Stimulated activated CD8-positive, alpha-beta memory T cell treated with anti-CD3 and anti-CD28 coated beads, Interleukin-2, amount 100 ng/mL, for 48 hours (primary cell): ENCODE measurements around the gene JUN.
"Not testable (repeated sequence)": the region's sequence is repeated elsewhere in the genome, so short reads cannot be mapped to it uniquely, and the experiment has no call there.

Experiments used
- DNase-seq, 2 donors: peaks; one replicate each; pipeline ENCODE4 v3.0.0-alpha.2; 2020; ENCODE audit warnings: low read depth in 2 of 2

Gene JUN

DNA sequence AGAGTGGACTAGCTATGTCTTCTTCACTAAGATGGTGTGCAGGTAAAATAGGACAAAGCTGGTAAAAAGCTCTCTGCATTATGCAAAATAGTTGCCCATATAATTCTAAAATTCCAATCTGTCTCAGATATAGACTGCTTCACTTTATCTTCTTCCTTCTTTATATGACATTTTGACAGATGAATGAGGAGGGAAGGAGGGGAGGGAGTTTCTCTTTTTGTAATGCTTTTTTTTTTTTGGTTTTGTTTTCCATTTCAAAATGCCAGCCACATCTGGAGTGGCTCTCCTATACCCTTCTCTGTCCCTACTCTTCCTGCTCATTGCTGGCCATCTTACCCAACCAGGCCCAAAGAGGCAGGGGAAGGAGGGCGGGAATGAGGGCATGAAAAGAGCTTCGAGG, 24.2 kb upstream of the JUN start:
- DNase-seq = no peak

DNA sequence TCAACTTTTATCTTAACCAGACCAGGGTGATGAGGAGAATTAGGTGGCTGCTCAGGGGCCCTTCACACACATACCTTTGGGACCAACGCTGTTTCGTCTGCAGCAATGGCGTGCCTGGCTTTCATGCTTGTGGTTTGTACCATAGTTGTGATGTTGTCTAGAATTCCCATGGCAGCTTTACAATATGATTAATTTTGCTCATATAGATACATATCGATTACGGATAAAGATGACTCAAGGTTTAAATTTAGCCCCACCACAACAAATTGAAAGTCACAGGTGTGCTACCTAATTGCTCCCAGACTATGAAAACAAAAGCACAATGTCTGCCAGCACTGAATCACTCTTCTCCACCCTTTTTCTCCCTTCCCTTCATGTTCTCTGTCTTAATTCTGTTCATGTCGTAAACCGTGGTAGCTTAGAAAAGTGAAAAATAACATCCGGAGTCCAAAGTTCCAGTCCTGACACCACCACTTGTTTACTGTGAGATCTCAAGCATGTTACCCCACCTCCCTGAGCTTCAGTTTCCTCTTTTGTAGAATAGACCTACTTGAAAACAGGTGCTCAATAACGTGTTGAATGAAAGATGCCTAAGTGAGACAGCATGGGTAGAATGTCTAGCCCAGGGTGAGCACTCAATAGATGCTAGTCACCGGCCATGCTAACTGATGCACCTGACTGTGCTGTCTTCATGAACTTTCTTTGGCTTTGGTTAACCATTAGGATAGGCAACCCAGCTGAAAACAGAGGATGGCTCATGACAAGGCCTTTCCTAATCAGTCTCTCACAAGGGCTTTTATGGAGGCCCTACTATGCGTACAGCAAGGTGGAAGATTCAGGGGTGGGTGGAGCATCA, 22.1 kb upstream of the JUN start:
- DNase-seq = no peak

DNA sequence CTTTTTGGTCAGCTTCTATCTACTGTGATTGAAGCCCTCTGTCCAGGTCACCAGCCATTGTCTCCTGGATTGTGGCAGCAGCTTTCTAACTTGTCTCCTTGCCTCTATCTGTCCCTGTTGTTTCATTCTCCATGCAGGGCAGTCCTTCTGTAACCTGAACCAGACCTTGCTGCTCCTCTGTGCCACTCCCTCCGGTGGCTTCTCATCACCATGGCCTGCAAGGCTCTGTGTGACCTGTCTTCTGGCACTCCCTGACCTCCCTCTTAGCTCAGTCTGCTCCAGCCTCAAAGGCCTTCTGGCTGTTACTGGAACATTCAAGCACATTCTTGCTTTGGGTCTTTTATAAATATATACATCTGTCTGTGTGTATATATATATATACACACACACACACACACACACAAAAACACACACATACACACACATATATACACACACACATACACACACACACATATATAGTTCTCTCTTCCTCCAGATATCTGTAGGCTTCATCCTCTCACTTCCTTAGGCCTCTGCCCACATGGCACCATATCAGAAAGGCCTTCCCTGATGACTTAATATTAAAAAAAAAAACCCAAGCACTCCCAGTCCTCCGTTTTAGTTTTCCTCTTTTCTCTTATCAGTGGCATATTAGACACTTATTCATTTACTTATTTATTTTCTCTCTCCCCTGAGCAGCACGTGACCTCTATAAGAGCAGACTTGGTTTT, 21.2 kb upstream of the JUN start:
- DNase-seq = no peak

DNA sequence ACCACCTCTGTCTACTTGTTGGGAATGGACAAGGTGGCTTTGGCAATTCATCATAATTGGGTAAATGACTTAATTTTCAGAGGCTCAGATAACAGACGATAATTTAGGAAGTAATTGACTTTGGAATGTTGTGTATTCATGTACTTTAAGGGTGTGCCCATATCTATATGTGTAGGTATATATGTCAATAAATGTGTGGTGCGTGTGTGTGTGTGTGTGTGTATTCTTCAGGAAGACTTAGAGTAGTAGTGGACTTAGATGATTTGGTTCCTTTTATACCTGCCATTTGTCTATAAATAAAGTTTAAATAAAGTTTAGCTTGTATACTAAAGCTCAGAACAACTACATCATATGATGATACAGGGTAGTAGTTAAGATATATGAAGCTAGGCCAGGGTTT, 20.0 kb upstream of the JUN start:
- no peak for DNase-seq

DNA sequence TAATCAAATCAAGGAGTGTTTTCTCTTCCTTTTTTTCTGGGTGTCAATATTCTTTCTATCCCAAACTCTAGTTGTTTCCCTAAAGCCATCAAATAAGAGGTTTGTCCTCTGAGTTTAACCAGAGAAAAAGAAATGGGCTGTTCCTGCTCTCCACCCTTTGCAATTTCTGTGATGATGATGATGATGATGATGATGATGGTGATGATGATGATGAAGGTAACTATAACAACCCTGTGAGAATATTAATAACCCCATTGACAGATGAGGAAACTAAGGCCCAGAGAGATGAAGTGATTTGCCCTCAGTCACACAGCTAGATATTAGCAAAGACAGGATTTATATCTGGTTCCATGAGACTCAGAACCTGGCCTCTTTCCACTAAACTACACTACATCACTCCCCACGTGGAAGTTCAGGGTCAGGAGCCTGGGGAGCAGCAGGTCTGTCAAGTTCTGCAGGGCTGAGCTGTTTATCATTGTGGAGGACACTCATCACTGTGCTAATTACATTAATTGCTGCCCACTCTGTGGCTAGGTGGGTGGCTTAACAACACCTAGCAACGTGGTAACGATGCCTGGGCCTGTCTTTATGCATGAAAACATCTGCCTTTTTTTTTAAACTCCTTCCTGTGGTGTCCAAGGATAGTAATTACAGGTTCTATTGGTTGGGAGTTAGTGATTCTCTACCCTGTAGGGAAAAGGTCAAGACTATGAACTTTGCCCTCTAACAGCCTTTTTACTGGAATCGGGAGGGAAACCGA, 19.0 kb upstream of the JUN start:
- DNase-seq = no peak

DNA sequence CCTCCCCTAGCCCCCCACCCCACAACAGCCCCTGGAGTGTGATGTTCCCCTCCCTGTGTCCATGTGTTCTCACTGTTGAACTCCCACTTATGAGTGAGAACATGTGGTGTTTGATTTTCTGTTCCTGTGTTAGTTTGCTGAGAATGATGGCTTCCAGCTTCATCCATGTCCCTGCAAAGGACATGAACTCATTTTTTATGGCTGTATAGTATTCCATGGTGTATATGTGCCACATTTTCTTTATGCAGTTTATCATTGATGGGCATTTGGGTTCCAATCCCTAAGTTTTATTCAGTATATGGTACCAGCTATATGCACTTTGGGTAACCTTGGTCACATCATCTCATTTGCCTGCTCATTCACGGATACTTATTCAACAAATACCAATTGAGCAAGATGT, 17.4 kb upstream of the JUN start:
- not testable (repeated sequence) for DNase-seq

DNA sequence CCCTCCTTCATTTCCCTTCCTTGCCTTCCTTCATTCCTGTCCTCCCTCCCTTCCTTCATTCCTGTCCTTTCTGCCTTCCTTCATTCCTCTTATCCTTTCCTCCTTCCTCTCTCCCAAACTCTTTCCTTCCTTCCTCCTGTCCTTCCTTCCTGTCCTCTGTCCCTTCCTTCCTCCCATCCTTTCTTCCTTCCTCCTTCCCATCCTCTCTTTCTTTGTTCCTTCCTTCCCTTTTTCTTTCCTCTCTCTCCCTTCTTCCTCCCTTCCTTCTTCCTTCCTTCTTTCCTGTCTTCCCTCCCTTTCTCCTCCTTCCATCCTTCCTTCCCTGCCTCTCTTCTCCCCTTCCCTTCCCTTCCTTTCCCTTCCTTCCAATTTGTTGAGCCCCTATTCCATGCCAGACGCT, 15.8 kb upstream of the JUN start:
- DNase-seq = no peak

DNA sequence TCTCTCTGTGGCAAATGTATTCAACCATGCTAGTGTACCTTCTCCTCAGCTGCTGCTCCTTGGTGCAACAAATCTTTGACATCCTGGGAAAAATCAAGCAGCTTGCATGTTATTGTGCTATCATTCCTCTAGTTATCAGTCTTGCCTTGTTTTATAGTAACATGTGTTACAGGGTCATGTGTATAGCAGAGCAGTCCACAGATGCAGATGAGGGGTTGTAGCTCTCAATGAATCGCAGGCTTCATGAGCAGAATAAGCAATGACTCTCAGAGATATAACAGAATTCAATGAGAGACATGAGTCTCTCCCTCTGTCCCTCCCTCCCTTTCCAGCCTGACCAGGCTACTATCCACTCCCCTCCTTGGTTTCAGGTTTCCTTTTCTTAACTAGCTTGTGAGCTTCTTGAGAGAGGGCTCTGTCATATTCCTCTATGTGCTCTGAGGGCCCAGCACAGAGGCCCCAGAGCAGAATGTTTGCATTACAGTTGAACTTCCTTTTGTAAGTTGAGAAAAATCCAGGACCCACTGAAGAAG, 15.1 kb upstream of the JUN start:
- no peak for DNase-seq

DNA sequence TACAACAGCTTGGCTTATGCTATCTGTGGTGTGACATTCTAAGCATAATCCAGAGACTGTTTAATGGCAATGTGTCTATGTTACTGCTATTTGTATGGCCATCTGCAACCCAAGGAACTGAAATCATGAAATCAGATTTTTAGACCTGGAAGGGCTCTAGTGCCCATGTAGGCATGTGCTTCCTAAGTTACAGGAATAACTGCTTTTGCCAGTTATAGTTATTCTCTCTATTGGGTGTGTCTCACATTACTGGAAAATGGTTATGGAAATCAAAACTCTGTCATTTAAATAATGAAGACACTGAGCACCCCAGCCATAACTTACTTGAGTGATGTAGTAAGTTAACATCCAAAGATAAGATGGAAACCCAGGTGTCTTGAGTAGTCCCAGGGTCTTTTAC, 12.6 kb upstream of the JUN start:
- no peak for DNase-seq

DNA sequence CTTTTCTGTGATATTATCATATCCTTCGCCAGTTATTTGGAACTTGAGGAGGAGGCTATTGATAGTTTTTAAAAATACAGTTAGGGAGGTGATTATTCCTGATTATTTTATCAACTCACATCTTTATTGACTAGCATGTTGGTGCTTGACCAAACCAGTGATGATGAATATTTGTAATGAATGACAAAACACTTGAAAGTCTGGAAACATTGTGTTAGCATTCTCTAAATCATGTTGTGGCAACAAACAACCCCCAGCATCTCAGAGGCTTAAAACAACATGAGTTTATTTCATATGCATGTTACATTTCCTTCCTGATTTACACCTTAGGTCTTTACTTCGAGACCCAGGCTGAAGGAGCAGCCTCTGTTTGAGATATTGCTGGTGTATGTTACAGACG, 10.7 kb upstream of the JUN start:
- DNase-seq = no peak

DNA sequence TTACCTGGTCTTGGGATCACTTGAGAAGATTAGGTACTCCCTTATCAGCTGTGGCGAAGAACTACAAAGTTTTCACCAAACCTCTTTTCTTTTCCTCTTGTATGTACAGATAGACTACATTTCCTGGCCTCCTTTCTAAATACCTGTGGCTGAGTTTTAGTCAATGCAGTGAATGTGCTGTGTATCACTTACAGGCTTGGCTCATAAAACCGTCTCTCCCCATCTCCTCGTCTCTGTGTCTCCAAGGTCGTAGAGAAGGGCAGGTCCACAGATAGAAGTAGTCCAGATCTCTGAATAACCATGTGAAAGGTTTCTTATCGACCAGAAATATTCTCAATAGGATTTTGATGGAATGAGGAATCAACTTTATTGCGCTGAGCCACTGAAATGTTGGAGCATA, 9.0 kb upstream of the JUN start:
- no peak for DNase-seq

DNA sequence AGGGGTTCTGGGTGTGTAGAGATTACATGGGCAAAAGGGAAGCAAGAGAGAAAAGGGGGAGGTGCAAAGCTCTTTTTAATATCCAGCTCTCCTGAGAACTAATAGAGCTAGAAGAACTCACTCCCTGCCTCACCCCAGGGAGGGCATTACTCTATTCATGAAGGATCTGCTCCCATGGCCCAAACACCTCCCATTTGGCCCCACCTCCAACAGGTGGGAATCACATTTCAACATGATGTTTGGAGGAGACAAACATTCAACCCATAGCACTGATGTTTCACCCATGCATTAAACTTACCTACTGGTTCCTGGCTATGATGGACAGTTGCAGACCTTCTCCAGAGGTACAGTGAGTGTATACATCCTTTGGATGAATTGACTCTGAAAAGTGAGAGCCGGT, 7.3 kb upstream of the JUN start:
- DNase-seq = no peak

DNA sequence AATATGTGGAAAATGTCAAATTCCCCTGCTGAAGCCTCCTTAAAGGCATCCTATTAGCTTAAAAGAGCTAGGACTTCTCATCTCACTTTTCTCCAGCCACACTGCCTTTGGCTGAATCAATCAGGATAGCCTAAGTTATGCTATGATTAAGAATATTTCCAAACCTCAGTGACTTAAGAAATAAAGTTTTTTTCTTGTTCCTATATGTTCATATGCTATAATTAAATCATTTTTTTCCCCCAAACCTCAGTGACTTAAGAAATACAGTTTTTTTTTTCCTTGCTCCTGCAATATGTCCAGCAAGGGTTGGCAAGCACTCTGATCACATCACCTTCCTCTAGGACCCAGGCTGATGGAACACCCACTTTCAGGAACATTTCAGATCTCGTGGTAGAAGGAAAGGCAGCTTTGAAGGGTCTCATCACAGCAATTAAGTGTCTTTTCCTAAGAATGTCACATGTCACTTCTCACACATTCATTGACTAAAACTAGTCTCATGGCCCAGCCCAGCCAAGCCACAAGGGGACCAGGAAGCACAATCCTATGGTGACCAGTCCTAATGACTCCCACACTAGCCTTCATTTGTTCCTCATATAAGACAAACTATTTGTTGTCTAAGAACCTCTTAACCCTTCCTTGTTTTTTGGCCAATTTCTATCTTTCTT, 6.3 kb upstream of the JUN start:
- no peak for DNase-seq

DNA sequence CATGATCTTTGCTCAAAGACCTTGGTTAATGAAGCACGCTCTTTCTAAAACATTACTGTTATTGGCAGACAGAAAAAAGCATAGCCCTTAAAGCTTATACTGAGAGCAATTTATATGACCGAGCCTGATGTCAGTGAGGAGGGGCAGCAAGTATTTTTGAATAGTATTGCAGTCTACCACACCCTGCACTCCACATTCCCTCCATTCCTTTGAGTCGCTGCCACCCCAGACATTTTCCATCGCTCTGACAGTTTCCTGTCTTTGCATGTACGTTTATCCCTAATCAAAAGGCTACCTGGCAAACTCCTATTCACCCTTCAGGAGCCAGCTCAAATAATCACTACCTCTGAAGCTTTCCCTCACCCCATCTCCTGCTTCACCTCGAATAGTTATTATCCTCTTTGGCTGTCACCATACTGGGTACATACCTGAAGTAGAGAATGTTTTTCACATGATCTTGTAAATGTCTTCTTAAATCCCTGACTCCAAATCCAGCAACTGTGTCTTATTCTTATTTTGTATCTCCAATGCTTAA, 5.5 kb upstream of the JUN start:
- no peak for DNase-seq

DNA sequence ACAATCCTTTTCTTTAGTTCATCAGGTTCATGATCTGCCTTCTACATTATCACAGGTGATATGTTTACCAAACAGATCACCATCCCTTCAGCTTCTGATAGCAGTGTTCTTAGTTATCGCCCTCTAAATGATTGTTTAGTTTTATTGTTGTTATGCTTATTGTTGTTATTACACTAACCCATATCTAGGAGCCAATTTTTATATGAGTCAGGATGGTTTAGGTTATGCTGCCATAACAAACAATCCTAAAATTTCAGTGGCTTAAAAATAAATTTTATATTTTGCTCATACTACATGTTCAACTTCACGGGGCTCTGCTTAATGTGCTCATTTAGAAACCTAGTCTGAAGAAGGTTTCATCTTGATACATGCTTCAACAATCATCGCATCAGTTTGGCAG, 4.4 kb upstream of the JUN start:
- DNase-seq = no peak

DNA sequence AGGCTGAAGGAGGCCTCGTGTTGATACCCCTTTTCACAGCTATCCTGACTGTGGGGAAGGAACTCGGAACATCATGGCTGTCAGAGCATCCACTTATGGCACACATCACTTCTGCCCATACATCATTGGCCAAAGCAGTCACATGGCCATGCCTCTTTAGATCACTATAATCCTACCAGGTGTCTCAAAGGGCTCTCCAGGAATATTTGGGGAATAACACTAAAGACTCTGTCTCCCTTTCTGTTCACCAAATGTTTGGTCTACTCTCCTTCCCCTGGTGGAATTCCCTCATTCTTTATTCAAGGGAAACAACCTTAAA, 3.0 kb upstream of the JUN start:
- no peak for DNase-seq

DNA sequence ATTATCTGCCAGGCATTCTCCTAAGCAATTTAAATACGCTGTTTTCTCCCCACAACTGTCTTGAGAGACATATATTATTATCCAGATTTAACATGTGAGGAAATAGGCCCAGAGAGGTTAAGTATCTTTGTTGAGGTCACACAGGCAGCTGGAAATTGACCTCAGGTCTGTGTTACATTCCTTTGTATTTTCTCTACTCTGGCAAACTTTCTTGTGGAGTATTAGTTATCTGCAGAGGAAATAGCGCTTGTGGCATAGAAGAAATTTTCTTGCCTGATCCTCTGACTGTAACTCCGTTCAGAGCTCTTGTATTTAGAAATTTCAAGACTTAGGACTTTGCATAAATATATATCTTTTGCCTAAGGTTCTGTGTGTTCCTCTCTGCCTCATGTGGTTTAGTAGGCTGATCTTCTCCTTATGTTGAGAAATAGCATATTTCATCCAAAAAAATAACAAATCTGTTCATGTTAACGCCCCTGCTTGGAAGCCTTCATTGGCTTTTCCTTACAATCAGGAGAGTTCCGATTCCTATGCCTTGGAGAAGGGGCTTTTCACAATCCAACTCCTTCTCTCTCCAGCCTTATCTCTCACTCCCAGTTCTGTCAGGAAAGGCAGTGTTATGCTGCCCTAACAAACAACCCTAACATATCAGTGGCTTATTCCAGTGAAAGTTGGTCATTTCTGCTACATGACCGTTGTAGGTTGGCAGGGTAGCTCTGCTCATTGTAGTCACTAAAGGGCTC, 2.5 kb upstream of the JUN start:
- DNase-seq = no peak

DNA sequence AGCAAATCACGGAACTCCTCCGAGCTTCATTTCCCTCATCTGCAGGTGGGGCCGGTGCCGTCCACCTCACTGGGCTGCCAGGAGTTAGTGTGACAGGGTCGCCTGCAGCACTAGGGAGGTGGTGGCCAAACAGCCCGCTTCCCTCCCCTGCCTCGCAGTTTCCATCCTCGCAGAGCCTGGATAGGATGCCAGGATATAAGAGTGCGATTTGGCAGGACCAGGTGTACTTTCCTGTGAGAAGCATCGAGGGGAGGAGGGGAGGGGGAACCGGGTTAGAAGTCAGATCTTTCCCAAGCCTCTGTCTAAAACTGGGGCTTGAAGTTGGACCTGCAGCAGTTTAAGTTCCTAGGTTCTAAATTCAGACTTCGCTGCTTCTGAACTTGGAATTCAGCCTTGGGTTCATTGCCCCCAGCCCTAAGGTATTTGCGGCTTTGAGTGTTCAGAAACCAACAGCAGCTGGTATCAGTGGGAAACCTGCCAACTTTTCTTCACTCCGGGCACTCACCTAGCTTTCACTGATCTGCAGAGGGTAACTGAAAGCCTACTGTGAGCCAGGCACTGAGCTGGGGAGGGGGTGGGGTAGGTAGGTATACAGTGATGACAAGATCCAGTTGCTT, 1.7 kb upstream of the JUN start:
- peak; percentile 1 to 2 for DNase-seq

DNA sequence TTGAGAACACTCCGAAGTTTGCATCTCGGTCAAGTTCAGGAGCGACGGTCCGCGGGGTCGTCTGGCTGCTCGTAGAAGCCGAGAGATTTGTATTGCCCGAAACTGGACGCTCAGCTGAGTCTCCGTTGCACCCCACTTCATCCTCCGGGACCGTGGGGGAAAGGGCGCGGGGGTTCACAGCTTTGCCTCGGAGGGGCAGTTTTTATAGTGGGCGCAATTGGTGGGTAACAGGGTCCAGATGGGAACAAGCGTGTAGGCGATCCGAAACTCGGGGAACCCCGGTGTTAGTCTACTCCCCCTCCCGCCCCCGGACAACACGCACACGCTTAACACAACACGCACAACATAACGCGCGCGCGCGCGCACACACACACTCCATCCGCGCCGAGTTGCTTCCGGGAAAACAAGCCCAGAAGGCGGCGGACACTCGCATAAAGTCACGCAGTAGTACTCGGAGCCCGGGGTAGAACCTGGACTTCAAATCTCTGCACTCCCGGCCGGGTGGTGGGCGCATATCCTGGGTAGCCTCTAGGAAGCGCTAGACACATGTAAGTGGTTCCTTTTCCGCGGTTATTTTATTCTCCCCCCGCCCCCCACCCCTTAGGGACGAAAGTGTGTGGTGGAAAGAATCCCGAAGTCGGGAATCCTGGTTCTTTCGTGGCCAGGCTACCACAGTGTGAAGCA, 1.1 kb upstream of the JUN start:
- DNase-seq = peak; percentile 59 to 63
